ENCODE data around the gene LIMCH1.

DNA sequence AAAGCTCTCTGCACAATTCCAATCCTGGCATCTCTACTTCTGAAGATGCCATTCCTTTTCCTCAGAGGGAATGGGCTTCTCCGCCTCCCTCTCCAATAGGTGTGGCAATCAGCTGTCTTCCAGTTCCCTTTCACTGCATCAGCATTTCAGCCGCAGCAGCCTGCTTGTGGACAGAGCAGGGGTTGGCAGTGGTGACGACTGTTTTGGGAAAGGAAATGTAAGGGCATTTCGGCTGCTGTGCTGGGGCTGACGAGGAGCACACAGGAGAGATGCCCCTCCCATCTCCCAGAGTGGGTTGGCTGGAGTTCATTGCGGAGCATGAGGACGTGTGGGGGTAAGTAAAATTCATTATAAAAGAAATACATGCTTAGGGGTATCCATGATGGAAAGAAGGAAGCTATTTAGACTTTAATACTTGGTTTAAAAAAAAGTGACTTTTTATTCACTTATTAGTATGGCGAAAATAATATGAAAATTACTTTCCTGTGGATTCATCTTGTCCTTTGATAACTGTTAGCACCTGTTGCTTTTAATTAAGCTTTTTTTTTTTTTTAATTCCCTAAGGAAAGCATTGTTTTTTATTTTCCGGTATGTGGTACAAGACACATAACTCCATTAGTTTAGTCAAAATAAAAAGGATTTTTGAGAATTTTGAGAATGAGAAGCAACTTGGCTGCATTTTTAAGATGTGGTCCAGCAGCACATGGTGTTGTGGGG is at the start of gene LIMCH1:
- TF ChIP-seq, protein P1, sequence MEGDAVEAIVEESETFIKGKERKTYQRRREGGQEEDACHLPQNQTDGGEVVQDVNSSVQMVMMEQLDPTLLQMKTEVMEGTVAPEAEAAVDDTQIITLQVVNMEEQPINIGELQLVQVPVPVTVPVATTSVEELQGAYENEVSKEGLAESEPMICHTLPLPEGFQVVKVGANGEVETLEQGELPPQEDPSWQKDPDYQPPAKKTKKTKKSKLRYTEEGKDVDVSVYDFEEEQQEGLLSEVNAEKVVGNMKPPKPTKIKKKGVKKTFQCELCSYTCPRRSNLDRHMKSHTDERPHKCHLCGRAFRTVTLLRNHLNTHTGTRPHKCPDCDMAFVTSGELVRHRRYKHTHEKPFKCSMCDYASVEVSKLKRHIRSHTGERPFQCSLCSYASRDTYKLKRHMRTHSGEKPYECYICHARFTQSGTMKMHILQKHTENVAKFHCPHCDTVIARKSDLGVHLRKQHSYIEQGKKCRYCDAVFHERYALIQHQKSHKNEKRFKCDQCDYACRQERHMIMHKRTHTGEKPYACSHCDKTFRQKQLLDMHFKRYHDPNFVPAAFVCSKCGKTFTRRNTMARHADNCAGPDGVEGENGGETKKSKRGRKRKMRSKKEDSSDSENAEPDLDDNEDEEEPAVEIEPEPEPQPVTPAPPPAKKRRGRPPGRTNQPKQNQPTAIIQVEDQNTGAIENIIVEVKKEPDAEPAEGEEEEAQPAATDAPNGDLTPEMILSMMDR (conservative IDR thresholded peaks at IDR 0.05; ENCODE audit: low read length) = no peak
- TF ChIP-seq EZH2phosphoT487 (IDR thresholded peaks at IDR 0.05; ENCODE audit: borderline replicate concordance) = no peak

All from Loucy (cell line).